GM18907 (cell line): Measurements from ENCODE around the gene ETV1.
A peak's percentile ranks its signal among the peaks of the same experiment; 100 is the strongest.
"Not testable (repeated sequence)": the region's sequence is repeated elsewhere in the genome, so short reads cannot be mapped to it uniquely, and the experiment has no call there.

Source experiments
- ATAC-seq: cut with Tn5 transposase; IDR thresholded peaks from one replicate; pipeline ENCODE4 v1.9.1; 2021; ENCODE audit warnings: mild to moderate bottlenecking, moderate library complexity; ENCODE audit not compliant: unreplicated experiment

ETV1 gene

DNA sequence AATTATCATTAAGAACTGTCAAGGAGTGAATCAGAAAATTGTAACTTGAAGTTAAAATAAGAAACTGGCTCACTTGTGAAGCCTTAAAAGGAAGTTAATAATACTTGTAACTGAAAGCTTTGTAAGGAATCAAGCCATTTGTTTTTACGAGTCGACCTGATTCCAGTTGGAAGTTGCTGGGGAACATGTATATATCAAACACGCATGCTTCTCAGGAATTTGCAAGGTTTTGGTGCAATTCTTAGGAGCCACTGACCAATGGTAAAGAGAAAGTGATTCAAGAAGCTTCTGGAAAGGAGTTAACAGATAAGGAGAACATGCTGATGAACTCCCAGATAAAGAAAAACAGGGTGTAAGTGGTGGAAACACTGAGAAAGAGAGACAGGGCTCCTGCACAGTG is 56.4 kb downstream of the ETV1 start:
- no peak for ATAC-seq

GRCh38 chr7:13932131-13932530 is 57.3 kb downstream of the ETV1 start:
- no peak for ATAC-seq

GRCh38 chr7:13921062-13921461 is 68.4 kb downstream of the ETV1 start:
- no peak for ATAC-seq

GRCh38 chr7:13920053-13920697 is 69.3 kb downstream of the ETV1 start:
- no peak for ATAC-seq

DNA sequence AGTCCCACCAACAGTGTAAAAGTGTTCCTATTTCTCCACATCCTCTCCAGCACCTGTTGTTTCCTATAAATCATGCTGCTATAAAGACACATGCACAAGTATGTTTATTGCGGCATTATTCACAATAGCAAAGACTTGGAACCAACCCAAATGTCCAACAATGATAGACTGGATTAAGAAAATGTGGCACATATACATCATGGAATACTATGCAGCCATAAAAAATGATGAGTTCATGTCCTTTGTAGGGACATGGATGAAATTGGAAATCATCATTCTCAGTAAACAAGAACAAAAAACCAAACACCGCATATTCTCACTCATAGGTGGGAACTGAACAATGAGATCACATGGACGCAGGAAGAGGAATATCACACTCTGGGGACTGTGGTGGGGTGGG is 71.1 kb downstream of the ETV1 start:
- not testable (repeated sequence) for ATAC-seq

GRCh38 chr7:13917103-13917502 is 72.4 kb downstream of the ETV1 start:
- not testable (repeated sequence) for ATAC-seq

DNA sequence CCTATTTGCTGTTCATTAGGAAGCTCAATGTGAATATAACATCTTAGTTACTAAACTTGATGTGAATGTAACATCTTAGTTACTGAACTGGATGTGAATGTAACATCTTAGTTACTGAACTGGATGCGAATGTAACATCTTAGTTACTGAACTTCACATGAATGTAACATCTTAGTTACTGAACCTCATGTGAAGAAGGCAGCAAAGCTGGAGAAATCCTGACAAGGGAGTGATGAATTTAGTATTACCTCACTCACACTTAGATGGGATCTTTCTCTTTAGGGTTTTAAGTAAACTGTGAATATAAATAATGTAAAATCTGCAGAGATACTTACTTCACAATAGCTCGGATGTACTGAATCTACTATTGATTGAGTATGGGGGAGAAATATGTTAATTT is 73.6 kb downstream of the ETV1 start:
- ATAC-seq, result no peak

GRCh38 chr7:13912715-13913278 is 76.7 kb downstream of the ETV1 start:
- no peak for ATAC-seq

GRCh38 chr7:13911909-13912308 is 77.6 kb downstream of the ETV1 start:
- no peak for ATAC-seq

DNA sequence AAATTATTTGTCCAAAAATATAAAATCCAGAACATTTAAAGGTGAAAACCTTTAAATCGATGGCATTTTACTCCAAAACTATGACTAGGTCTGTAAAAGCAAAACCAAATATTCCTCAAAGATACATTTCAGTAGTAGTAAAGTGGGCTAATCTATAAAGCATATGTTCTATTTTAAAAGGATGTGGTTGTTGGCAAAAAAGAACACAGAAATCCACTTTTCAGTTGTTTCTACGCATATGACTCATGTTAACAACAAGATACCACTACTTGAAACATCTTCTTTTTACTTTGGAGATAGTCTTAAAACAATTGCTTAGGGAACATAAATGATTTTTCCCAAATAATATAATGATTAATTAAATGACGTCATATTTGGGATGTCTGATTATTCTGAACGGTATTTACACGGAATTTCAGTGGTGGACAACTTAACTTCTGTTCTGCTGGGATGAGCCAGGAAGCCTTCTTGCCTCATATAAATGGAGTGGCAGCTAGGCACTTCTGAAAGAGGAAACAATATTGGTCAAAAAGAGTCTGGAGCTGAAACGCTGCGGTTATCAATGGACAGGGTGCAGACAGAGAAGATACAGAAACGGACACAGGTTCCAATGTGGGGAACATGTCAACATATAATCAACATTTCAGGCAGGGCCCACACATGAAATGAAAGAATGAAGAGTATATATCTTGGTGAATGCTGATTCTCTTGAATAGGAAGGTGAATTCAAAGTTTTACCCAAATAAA is 78.5 kb downstream of the ETV1 start:
- peak; percentile 82 for ATAC-seq

DNA sequence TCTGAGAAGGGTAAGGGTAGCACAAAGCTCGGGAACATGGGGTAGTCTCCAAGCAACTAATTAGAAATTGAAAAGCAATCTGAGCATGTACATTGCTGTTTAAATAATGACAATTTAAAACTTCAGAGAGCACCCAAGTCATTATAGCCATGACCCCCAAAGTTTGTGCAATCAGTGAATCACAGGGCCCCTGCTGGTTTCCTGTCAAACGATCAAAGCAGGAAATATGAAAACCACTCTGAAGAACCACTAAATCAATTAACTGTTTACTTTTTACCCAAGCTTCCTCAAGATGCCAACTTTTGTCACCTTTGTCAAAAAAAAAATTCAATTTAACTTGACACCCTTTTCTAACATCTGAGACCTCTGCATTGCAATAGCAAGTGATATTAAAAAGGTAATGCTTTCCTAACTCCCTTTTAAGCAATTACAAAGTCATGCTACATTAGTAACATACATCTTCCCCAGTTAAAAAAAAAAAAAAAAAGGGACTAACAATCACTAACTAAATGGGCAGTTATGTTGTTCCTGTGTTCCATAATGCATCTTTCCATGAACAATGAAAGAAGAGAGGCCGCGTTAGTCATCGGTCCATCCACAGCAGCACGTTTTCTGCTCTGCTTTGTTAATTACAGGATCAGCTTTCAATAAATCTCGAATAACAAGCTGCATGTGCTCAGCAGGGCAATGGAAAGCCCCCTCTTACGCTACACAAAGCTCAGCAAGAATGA is 80.6 kb downstream of the ETV1 start:
- no peak for ATAC-seq

DNA sequence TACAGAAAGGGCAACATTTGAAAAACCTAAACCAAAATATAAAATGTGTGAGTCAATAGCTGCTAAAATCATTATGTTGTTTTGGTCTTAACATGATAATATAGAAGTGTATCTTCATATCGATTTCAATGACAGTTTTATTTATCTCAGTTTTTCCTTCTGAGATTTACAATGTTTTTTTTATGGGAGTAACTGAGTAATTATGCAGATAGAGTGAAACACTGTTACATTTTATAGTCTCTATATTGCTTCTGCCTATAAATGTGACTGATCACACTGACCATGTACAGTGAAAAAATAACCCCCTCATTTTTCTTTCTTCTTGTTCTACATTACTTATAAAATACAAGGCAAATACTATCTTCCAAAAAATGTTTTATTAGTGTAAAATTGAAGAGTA is 81.6 kb downstream of the ETV1 start:
- ATAC-seq, result no peak

GRCh38 chr7:13904689-13905088 is 84.8 kb downstream of the ETV1 start:
- no peak for ATAC-seq

GRCh38 chr7:13904007-13904406 is 85.5 kb downstream of the ETV1 start:
- ATAC-seq, result no peak

- ATAC-seq, result no peak
Observed at GRCh38 chr7:13901577-13901976, 87.9 kb downstream of the ETV1 start.

- ATAC-seq, result no peak
Observed at GRCh38 chr7:13898957-13899670, 90.4 kb downstream of the ETV1 start.

GRCh38 chr7:13897819-13898218 is 91.6 kb downstream of the ETV1 start:
- no peak for ATAC-seq

- no peak for ATAC-seq
Observed at GRCh38 chr7:13894954-13895353, 94.5 kb downstream of the ETV1 start.

GRCh38 chr7:13894377-13894776 is 95.1 kb downstream of the ETV1 start:
- ATAC-seq, result no peak

- no peak for ATAC-seq
Observed at GRCh38 chr7:13890793-13891192, 98.7 kb downstream of the ETV1 start.

GRCh38 chr7:13886356-13886755 is 103.1 kb downstream of the ETV1 start:
- ATAC-seq, result no peak
